Ectodermal cell (in vitro differentiated cells): ENCODE measurements around the gene IPO4.
"Not testable (repeated sequence)": the region's sequence is repeated elsewhere in the genome, so short reads cannot be mapped to it uniquely, and the experiment has no call there.

ENCODE experiments used
- H3K27ac ChIP-seq: 2 replicates; pipeline ENCODE4 v1.7.0; 2013; ENCODE audit warnings: mild to moderate bottlenecking, low read depth, low read length; ENCODE audit not compliant: insufficient read depth, poor library complexity, severe bottlenecking
- H3K27me3 ChIP-seq: 2 replicates; pipeline ENCODE4 v1.7.0; 2013; ENCODE audit warnings: mild to moderate bottlenecking, low read length; ENCODE audit not compliant: insufficient read depth, control insufficient read depth, poor library complexity, severe bottlenecking
- H3K36me3 ChIP-seq: one replicate; pipeline ENCODE4 v1.7.0; 2013; ENCODE audit warnings: low read length; ENCODE audit not compliant: control insufficient read depth, insufficient read depth
- H3K4me1 ChIP-seq: one replicate; pipeline ENCODE4 v1.7.0; 2013; ENCODE audit warnings: low read length; ENCODE audit not compliant: control insufficient read depth, insufficient read depth
- H3K4me3 ChIP-seq: 2 replicates; pipeline ENCODE4 v1.7.0; 2013; ENCODE audit warnings: low read depth, low read length, control low read depth; ENCODE audit not compliant: insufficient read depth
- H3K9me3 ChIP-seq: 2 replicates; pipeline ENCODE4 v1.7.0; 2013; ENCODE audit warnings: mild to moderate bottlenecking, low read length, moderate library complexity; ENCODE audit not compliant: control insufficient read depth
- WGBS, 2 experiments: methylation state at CpG; one replicate each; pipeline ENCODE4 v1.1.7; 2013; ENCODE audit warnings: missing lambda C conversion rate in 2 of 2; 5-methylcytosine and 5-hydroxymethylcytosine counted together

Gene IPO4

GRCh38 chr14:24232645-24233537, 44.3 kb upstream of the IPO4 start, which contains the start of gene GMPR2:
Gene GMPR2 (plus strand): TSS chr14:24232929. CDS start chr14:24233254, 325 bp downstream.
- Histone ChIP-seq H3K36me3 (peaks cover 14% of the 10 kb centered on the region), H3K27ac (peak within 1 kb of the TSS; percentile 79), H3K4me1 (peaks cover 12% of the 10 kb centered on the region), H3K4me3 (peak within 1 kb of the TSS; percentile 66), H3K9me3 (no peaks in the 10 kb centered on the region), H3K27me3 (no peaks in the 10 kb centered on the region)
- 11 to 12% methylated on average over 38 of the region's 38 CpGs for WGBS, 2 experiments

GRCh38 chr14:24232121-24232644, 43.6 kb upstream of the IPO4 start, which contains the start of gene NEDD8:
Gene NEDD8 (minus strand): TSS chr14:24232367. CDS start chr14:24232267, 100 bp downstream.
- H3K4me1 ChIP-seq: peaks cover 12% of the 10 kb centered on the region
- no peaks in the 10 kb centered on the region for H3K27me3 ChIP-seq
- peak within 1 kb of the TSS; percentile 79 for H3K27ac ChIP-seq
- H3K9me3 ChIP-seq: no peaks in the 10 kb centered on the region
- peak within 1 kb of the TSS; percentile 66 for H3K4me3 ChIP-seq
- H3K36me3 ChIP-seq: peaks cover 8% of the 10 kb centered on the region
- WGBS, 2 experiments: 0 to 1% methylated on average over 30 of the region's 30 CpGs

DNA sequence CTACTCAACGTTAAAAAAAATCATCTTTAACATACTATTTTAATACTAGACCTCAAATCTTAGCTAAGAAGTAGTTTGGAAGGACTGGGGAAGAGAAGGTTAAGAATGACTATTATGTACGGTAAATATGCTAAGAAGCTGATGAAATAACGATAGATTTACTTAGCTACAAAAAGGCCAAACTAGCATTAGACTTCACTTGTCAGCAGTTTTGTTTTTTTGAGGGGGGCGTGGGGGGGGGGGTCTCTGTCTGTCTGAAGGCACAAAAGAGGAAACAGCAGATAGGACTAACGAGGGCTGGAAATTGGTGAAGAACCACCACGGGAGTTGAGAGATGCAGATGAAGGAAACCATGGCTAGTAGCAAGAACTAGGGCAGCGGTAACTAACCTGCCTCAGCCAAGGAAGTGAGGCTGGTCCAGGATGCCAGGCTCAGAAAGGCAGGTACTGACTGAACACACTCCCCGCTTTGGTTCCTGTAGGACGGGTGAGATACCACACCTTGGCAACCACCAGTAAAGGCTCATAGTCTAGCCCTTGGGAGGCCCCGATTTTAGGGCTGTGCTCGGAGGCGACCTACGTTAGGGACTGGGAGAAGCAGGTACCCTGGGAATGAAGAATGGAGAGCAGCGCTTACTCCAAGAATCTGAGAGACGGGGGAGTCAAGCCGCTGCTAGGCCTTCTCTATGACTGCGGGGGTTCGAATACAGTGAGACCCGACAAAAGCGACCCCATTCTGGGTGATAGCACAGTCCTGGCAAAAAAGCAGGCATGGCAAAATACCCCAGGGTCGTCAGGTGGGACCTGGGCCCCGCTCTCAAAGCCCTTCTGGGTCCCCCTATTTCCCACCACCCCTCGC, 42.9 kb upstream of the IPO4 start:
- H3K36me3 ChIP-seq: peaks cover 1% of the 10 kb centered on the region
- peak overlapping the region; percentile 66 for H3K4me3 ChIP-seq
- H3K9me3 ChIP-seq: no peaks in the 10 kb centered on the region
- WGBS, 2 experiments: 14 to 18% methylated on average over 22 to 23 of the region's 23 CpGs
- H3K27ac ChIP-seq: peak overlapping the region; percentile 45
- no peaks in the 10 kb centered on the region for H3K27me3 ChIP-seq
- peaks cover 12% of the 10 kb centered on the region for H3K4me1 ChIP-seq

DNA sequence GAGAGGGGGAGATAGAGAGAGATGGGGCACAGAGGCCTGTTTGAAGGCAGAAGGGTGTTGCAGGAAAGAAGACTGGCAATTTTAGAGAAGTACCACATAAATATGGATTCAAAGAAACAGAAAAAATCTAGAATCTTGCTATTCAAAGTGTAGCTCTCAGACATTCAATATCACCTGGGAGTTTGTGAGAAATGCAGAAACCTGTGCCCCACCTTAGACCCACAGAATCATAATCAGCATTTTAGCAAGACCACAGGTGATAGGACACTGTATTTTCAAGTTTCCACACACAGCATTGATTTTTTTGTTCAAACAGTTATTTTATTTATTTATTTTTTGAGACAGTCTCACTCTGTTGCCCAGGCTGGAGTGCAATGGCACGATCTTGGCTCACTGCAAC, 40.3 kb upstream of the IPO4 start:
- Histone ChIP-seq H3K4me3 (no peak overlapping the region), H3K27ac (no peak overlapping the region), H3K36me3 (no peaks in the 10 kb centered on the region), H3K27me3 (no peaks in the 10 kb centered on the region), H3K4me1 (peaks cover 11% of the 10 kb centered on the region), H3K9me3 (no peaks in the 10 kb centered on the region)
- WGBS, 2 experiments: 0% methylated on average over 1 of the region's 1 CpG

- Histone ChIP-seq H3K4me3 (no peak overlapping the region), H3K27me3 (no peaks in the 10 kb centered on the region), H3K4me1 (peaks cover 4% of the 10 kb centered on the region), H3K27ac (no peak overlapping the region), H3K9me3 (no peaks in the 10 kb centered on the region), H3K36me3 (no peaks in the 10 kb centered on the region)
- 100% methylated on average over 1 of the region's 1 CpG; no CpG with 5 or more reads in 1 of the 2 experiments for whole genome bisulfite sequencing, 2 experiments
Observed at GRCh38 chr14:24226473-24226872, 37.9 kb upstream of the IPO4 start.

DNA sequence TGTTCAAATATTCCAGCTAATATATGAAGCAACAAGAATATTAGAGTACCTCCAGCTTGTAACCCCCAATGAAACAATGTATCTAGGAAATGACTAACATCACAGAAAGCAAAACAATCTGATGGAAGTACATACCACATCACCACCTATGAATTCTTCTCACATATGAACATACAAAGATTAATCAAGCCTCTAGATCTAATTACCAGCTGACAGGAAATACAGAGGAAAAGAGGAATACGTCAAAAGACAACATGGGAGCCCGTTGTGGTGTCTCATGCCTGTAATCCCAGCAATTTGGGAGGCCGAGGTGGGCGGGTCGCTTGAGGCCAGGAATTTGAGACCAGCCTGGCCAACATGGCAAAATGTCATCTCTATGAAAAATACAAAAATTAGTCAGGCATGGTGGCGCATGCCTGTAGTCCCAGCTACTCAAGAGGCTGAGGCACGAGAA, 36.0 kb upstream of the IPO4 start:
- Histone ChIP-seq H3K36me3 (no peaks in the 10 kb centered on the region), H3K9me3 (no peaks in the 10 kb centered on the region), H3K4me1 (no peaks in the 10 kb centered on the region), H3K27ac (no peak overlapping the region), H3K27me3 (no peaks in the 10 kb centered on the region), H3K4me3 (no peak overlapping the region)
- 92 to 96% methylated on average over 7 of the region's 7 CpGs for WGBS, 2 experiments

DNA sequence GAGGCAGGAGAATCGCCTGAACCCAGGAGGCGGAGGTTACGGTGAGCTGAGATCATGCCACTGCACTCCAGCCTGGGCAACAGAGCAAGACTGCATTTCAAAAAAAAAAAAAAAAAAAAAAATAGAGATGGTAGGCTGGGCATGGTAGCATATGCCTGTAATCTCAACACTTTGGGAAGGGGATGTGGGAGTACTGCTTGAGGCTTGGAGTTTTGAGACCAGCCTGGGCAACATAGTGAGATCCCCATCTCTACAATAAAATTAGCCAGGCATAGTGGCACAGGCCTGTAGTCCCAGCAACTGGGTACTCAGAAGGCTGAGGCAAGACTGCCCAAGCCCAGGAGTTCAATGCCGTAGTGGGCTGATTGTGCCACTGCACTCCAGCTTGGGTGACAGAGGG, 34.4 kb upstream of the IPO4 start:
- not testable (repeated sequence) for H3K4me1 ChIP-seq, H3K27me3 ChIP-seq, H3K36me3 ChIP-seq, H3K27ac ChIP-seq, H3K9me3 ChIP-seq, H3K4me3 ChIP-seq
- WGBS, 2 experiments: 93 to 97% methylated on average over 4 of the region's 4 CpGs

- Histone ChIP-seq H3K27ac (no peak overlapping the region), H3K9me3 (no peaks in the 10 kb centered on the region), H3K36me3 (no peaks in the 10 kb centered on the region), H3K27me3 (no peaks in the 10 kb centered on the region), H3K4me1 (peaks cover 2% of the 10 kb centered on the region), H3K4me3 (no peak overlapping the region)
- WGBS, 2 experiments: 63 to 91% methylated on average over 2 to 3 of the region's 3 CpGs
Observed at GRCh38 chr14:24219521-24219920, 30.9 kb upstream of the IPO4 start.

DNA sequence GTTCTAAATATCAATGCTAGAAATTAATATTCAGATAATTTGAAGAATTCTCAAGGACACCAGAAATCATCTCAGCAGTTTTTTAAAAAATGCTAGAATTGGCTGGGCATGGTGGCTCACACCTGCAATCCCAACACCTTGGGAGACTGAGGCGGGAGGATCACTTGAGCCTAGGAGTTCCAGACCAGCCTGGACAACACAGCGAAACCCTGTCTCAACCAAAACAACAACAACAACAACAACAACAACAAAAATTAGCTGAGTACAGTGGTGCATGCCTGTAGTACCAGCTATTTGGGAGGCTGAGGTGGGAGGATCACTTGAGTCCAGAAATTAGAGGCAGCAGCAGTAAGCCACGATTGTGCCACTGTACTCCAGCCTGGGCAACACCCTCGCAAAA, 30.5 kb upstream of the IPO4 start:
- no peak overlapping the region for H3K27ac ChIP-seq
- no peaks in the 10 kb centered on the region for H3K36me3 ChIP-seq
- no peaks in the 10 kb centered on the region for H3K9me3 ChIP-seq
- H3K4me1 ChIP-seq: peaks cover 2% of the 10 kb centered on the region
- no peaks in the 10 kb centered on the region for H3K27me3 ChIP-seq
- WGBS, 2 experiments: 86 to 93% methylated on average over 3 to 4 of the region's 4 CpGs
- H3K4me3 ChIP-seq: no peak overlapping the region

DNA sequence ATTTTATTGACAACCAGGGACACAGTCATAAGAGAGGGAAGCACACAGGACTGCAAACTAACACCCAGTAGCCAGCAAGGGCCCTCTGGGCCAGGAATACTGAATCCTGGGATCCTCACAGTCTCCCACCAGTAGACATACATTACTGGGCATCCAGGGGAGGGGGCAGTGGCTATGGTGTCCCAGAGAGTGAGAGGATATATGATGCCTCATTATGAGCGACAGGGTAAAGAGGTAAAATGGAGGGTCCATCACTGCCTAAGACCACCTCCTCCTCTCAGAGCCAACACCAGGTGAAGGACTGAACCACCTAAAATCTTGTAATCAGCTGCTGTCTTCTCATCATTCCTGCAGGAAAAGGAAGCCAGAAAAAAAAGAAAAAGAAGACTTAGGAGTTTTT, 28.3 kb upstream of the IPO4 start:
- 91 to 100% methylated on average over 1 of the region's 1 CpG for WGBS, 2 experiments
- H3K4me3 ChIP-seq, H3K27me3 ChIP-seq, H3K4me1 ChIP-seq, H3K36me3 ChIP-seq, H3K9me3 ChIP-seq, H3K27ac ChIP-seq: not testable (repeated sequence)
